Central memory CD8-positive, alpha-beta T cell (primary cell): Measurements from ENCODE around the gene CAMK1D.

Experiments used
- ATAC-seq: fragments of 150-1000 bp; cut with Tn5 transposase; replicated peaks from 2 replicates; pipeline ENCODE4 v1.10.0; 2022; ENCODE audit warnings: mild to moderate bottlenecking, moderate FRiP score, moderate number of reproducible peaks; ENCODE audit not compliant: poor library complexity, severe bottlenecking; ENCODE audit errors: extremely low read depth
- DNase-seq, 2 donors: peaks; one replicate each; pipeline ENCODE4 v3.0.0; 2021; ENCODE audit warnings: low spot score in 2 of 2
- H3K27ac Mint-ChIP-seq: one replicate; pipeline ENCODE4 v1.8.0; 2022; ENCODE audit warnings: low read depth, mild to moderate bottlenecking, moderate library complexity, mixed read lengths
- H3K27me3 Mint-ChIP-seq: one replicate; pipeline ENCODE4 v1.8.0; 2022; ENCODE audit warnings: mixed read lengths
- H3K36me3 Mint-ChIP-seq: one replicate; pipeline ENCODE4 v1.8.0; 2022; ENCODE audit warnings: mild to moderate bottlenecking, moderate library complexity, mixed read lengths; ENCODE audit not compliant: insufficient read depth
- H3K4me1 Mint-ChIP-seq: one replicate; pipeline ENCODE4 v1.8.0; 2022; ENCODE audit warnings: mixed read lengths
- H3K4me3 Mint-ChIP-seq: one replicate; pipeline ENCODE4 v1.8.0; 2022; ENCODE audit warnings: mild to moderate bottlenecking, moderate library complexity, mixed read lengths
- H3K9me3 Mint-ChIP-seq: one replicate; pipeline ENCODE4 v1.8.0; 2022; ENCODE audit warnings: mixed read lengths

CAMK1D gene

GRCh38 chr10:12455766-12456165, 106.4 kb downstream of the CAMK1D start:
- Mint-ChIP-seq H3K27me3 (no peaks in the 10 kb centered on the region), H3K27ac (no peak overlapping the region), H3K9me3 (no peaks in the 10 kb centered on the region), H3K4me3 (no peak overlapping the region), H3K4me1 (peaks cover 5% of the 10 kb centered on the region), H3K36me3 (peaks cover 3% of the 10 kb centered on the region)
- ATAC-seq = no peak
- DNase-seq = no peak

GRCh38 chr10:12459340-12459739, 110.0 kb downstream of the CAMK1D start:
- Mint-ChIP-seq H3K4me3 (no peak overlapping the region), H3K4me1 (peaks cover 16% of the 10 kb centered on the region)

GRCh38 chr10:12459762-12460161, 110.4 kb downstream of the CAMK1D start:
- H3K27ac Mint-ChIP-seq = no peak overlapping the region
- H3K4me1 Mint-ChIP-seq = peaks cover 16% of the 10 kb centered on the region
- H3K36me3 Mint-ChIP-seq = peaks cover 4% of the 10 kb centered on the region
- H3K9me3 Mint-ChIP-seq = no peaks in the 10 kb centered on the region
- no peaks in the 10 kb centered on the region for H3K27me3 Mint-ChIP-seq
- ATAC-seq = no peak
- no peak for DNase-seq
- no peak overlapping the region for H3K4me3 Mint-ChIP-seq

More at GRCh38 chr10:12459340-12459739, 110.0 kb downstream of the CAMK1D start:
- Mint-ChIP-seq H3K36me3 (peaks cover 4% of the 10 kb centered on the region), H3K27me3 (no peaks in the 10 kb centered on the region), H3K9me3 (no peaks in the 10 kb centered on the region), H3K27ac (no peak overlapping the region)
- no peak for DNase-seq
- no peak for ATAC-seq

- Mint-ChIP-seq H3K4me1 (peaks cover 28% of the 10 kb centered on the region), H3K27me3 (no peaks in the 10 kb centered on the region), H3K27ac (peak overlapping the region; percentile 11), H3K9me3 (no peaks in the 10 kb centered on the region), H3K4me3 (no peak overlapping the region), H3K36me3 (peaks cover 3% of the 10 kb centered on the region)
- ATAC-seq (no peak), DNase-seq (no peak)
Observed at GRCh38 chr10:12463459-12463838, 114.1 kb downstream of the CAMK1D start.

GRCh38 chr10:12465385-12466136, 116.2 kb downstream of the CAMK1D start:
- H3K4me3 Mint-ChIP-seq = no peak overlapping the region
- no peak for DNase-seq
- H3K9me3 Mint-ChIP-seq = no peaks in the 10 kb centered on the region
- ATAC-seq = no peak
- peak overlapping the region; percentile 16 for H3K27ac Mint-ChIP-seq
- peaks cover 34% of the 10 kb centered on the region for H3K4me1 Mint-ChIP-seq
- no peaks in the 10 kb centered on the region for H3K27me3 Mint-ChIP-seq
- H3K36me3 Mint-ChIP-seq = peaks cover 3% of the 10 kb centered on the region

- H3K27me3 Mint-ChIP-seq = no peaks in the 10 kb centered on the region
- no peak for ATAC-seq
- H3K4me1 Mint-ChIP-seq = peaks cover 36% of the 10 kb centered on the region
- no peak for DNase-seq
- peaks cover 3% of the 10 kb centered on the region for H3K36me3 Mint-ChIP-seq
- no peaks in the 10 kb centered on the region for H3K9me3 Mint-ChIP-seq
- H3K4me3 Mint-ChIP-seq = no peak overlapping the region
- H3K27ac Mint-ChIP-seq = peak overlapping the region; percentile 16
Observed at GRCh38 chr10:12466704-12467305, 117.5 kb downstream of the CAMK1D start.

GRCh38 chr10:12469345-12469744, 120.0 kb downstream of the CAMK1D start:
- H3K9me3 Mint-ChIP-seq = no peaks in the 10 kb centered on the region

GRCh38 chr10:12470719-12471118, 121.4 kb downstream of the CAMK1D start:
- no peaks in the 10 kb centered on the region for H3K27me3 Mint-ChIP-seq
- H3K27ac Mint-ChIP-seq = no peak overlapping the region
- no peak for DNase-seq
- peaks cover 4% of the 10 kb centered on the region for H3K36me3 Mint-ChIP-seq
- H3K9me3 Mint-ChIP-seq = no peaks in the 10 kb centered on the region
- no peak overlapping the region for H3K4me3 Mint-ChIP-seq
- H3K4me1 Mint-ChIP-seq = peaks cover 38% of the 10 kb centered on the region
- no peak for ATAC-seq

More at GRCh38 chr10:12469345-12469744, 120.0 kb downstream of the CAMK1D start:
- Mint-ChIP-seq H3K27me3 (no peaks in the 10 kb centered on the region), H3K27ac (no peak overlapping the region), H3K4me1 (peaks cover 38% of the 10 kb centered on the region), H3K4me3 (no peak overlapping the region), H3K36me3 (peaks cover 1% of the 10 kb centered on the region)
- no peak for ATAC-seq
- DNase-seq = no peak

GRCh38 chr10:12471135-12471534, 121.8 kb downstream of the CAMK1D start:
- ATAC-seq = no peak
- H3K27ac Mint-ChIP-seq = no peak overlapping the region

GRCh38 chr10:12473491-12473890, 124.1 kb downstream of the CAMK1D start:
- peaks cover 32% of the 10 kb centered on the region for H3K4me1 Mint-ChIP-seq
- no peak overlapping the region for H3K4me3 Mint-ChIP-seq
- ATAC-seq = no peak

More at GRCh38 chr10:12471135-12471534, 121.8 kb downstream of the CAMK1D start:
- Mint-ChIP-seq H3K36me3 (peaks cover 4% of the 10 kb centered on the region), H3K4me1 (peaks cover 38% of the 10 kb centered on the region), H3K9me3 (no peaks in the 10 kb centered on the region), H3K27me3 (no peaks in the 10 kb centered on the region), H3K4me3 (no peak overlapping the region)
- DNase-seq = no peak

GRCh38 chr10:12474727-12475412, 125.5 kb downstream of the CAMK1D start:
- DNase-seq = no peak
- peaks cover 4% of the 10 kb centered on the region for H3K36me3 Mint-ChIP-seq
- H3K27me3 Mint-ChIP-seq = no peaks in the 10 kb centered on the region
- H3K9me3 Mint-ChIP-seq = no peaks in the 10 kb centered on the region
- no peak overlapping the region for H3K27ac Mint-ChIP-seq
- H3K4me3 Mint-ChIP-seq = no peak overlapping the region
- ATAC-seq = no peak
- peaks cover 26% of the 10 kb centered on the region for H3K4me1 Mint-ChIP-seq

More at GRCh38 chr10:12473491-12473890, 124.1 kb downstream of the CAMK1D start:
- Mint-ChIP-seq H3K9me3 (no peaks in the 10 kb centered on the region), H3K27ac (no peak overlapping the region), H3K36me3 (peaks cover 4% of the 10 kb centered on the region), H3K27me3 (no peaks in the 10 kb centered on the region)
- no peak for DNase-seq

- ATAC-seq = no peak
- H3K9me3 Mint-ChIP-seq = no peaks in the 10 kb centered on the region
- no peaks in the 10 kb centered on the region for H3K27me3 Mint-ChIP-seq
- DNase-seq = no peak
- H3K4me1 Mint-ChIP-seq = peaks cover 30% of the 10 kb centered on the region
- H3K4me3 Mint-ChIP-seq = no peak overlapping the region
- H3K27ac Mint-ChIP-seq = peak overlapping the region; percentile 6
- H3K36me3 Mint-ChIP-seq = peaks cover 7% of the 10 kb centered on the region
Observed at GRCh38 chr10:12476656-12477055, 127.3 kb downstream of the CAMK1D start.
